Measurements from ENCODE around the gene SLC41A3.
"Not testable (repeated sequence)": the region's sequence is repeated elsewhere in the genome, so short reads cannot be mapped to it uniquely, and the experiment has no call there.

Gene SLC41A3

GRCh38 chr3:126003447-126004190, 80.3 kb downstream of the SLC41A3 start:
- H3K27ac ChIP-seq (ENCODE audit: low read length) = no peak overlapping the region
- DNase-seq = no peak

GRCh38 chr3:126002189-126002588, 81.7 kb downstream of the SLC41A3 start:
- no peak overlapping the region for H2AFZ ChIP-seq (ENCODE audit: low read length)
- DNase-seq = no peak
- no peaks in the 10 kb centered on the region for H3K9me3 ChIP-seq (replicated peaks; ENCODE audit: insufficient read depth, low read length)
- H3K27ac ChIP-seq (ENCODE audit: low read length) = no peak overlapping the region
- H3K9ac ChIP-seq (ENCODE audit: low read length) = no peak overlapping the region
- no peaks in the 10 kb centered on the region for H3K36me3 ChIP-seq (replicated peaks; ENCODE audit: insufficient read depth, low read length)
- H3K4me1 ChIP-seq (ENCODE audit: low read length) = no peaks in the 10 kb centered on the region
- no peak overlapping the region for H3K4me2 ChIP-seq (ENCODE audit: low read depth, low read length)
- no peak overlapping the region for H3K4me3 ChIP-seq (ENCODE audit: low read length)
- no peaks in the 10 kb centered on the region for H3F3A ChIP-seq (ENCODE audit: insufficient read depth, low read length)
- no peaks in the 10 kb centered on the region for H3K79me2 ChIP-seq (ENCODE audit: low read length)
- no peaks in the 10 kb centered on the region for H3K27me3 ChIP-seq (replicated peaks; ENCODE audit: insufficient read depth, low read length)
- H3K9me2 ChIP-seq (replicated peaks; ENCODE audit: insufficient read depth, low read length) = no peaks in the 10 kb centered on the region
- no peaks in the 10 kb centered on the region for H4K20me1 ChIP-seq (ENCODE audit: insufficient read depth, low read length)
- TF ChIP-seq EZH2phosphoT487 (IDR thresholded peaks at IDR 0.05; ENCODE audit: low read length) (no peak), CTCF (IDR thresholded peaks at IDR 0.05; ENCODE audit: low read length) (no peak), EZH2 (optimal IDR thresholded peaks at IDR 0.05; ENCODE audit: low read depth, low read length) (no peak)

More at GRCh38 chr3:126003447-126004190, 80.3 kb downstream of the SLC41A3 start:
- H3K9me3 ChIP-seq (replicated peaks; ENCODE audit: insufficient read depth, low read length) = no peaks in the 10 kb centered on the region
- no peak overlapping the region for H2AFZ ChIP-seq (ENCODE audit: low read length)
- H3F3A ChIP-seq (ENCODE audit: insufficient read depth, low read length) = no peaks in the 10 kb centered on the region
- no peak overlapping the region for H3K4me3 ChIP-seq (ENCODE audit: low read length)
- H4K20me1 ChIP-seq (ENCODE audit: insufficient read depth, low read length) = no peaks in the 10 kb centered on the region
- no peaks in the 10 kb centered on the region for H3K4me1 ChIP-seq (ENCODE audit: low read length)
- no peaks in the 10 kb centered on the region for H3K27me3 ChIP-seq (replicated peaks; ENCODE audit: insufficient read depth, low read length)
- no peaks in the 10 kb centered on the region for H3K79me2 ChIP-seq (ENCODE audit: low read length)
- TF ChIP-seq EZH2 (optimal IDR thresholded peaks at IDR 0.05; ENCODE audit: low read depth, low read length) = no peak
- no peak for TF ChIP-seq CTCF (IDR thresholded peaks at IDR 0.05; ENCODE audit: low read length)
- no peaks in the 10 kb centered on the region for H3K9me2 ChIP-seq (replicated peaks; ENCODE audit: insufficient read depth, low read length)
- H3K9ac ChIP-seq (ENCODE audit: low read length) = no peak overlapping the region
- no peaks in the 10 kb centered on the region for H3K36me3 ChIP-seq (replicated peaks; ENCODE audit: insufficient read depth, low read length)
- H3K4me2 ChIP-seq (ENCODE audit: low read depth, low read length) = no peak overlapping the region

- not testable (repeated sequence) for DNase-seq; H2AFZ ChIP-seq (ENCODE audit: low read length); H3F3A ChIP-seq (ENCODE audit: insufficient read depth, low read length); H3K27me3 ChIP-seq (replicated peaks; ENCODE audit: insufficient read depth, low read length); H3K9me2 ChIP-seq (replicated peaks; ENCODE audit: insufficient read depth, low read length); H4K20me1 ChIP-seq (ENCODE audit: insufficient read depth, low read length); H3K9ac ChIP-seq (ENCODE audit: low read length); H3K27ac ChIP-seq (ENCODE audit: low read length); H3K79me2 ChIP-seq (ENCODE audit: low read length); H3K4me3 ChIP-seq (ENCODE audit: low read length); H3K4me2 ChIP-seq (ENCODE audit: low read depth, low read length); H3K4me1 ChIP-seq (ENCODE audit: low read length); H3K9me3 ChIP-seq (replicated peaks; ENCODE audit: insufficient read depth, low read length); H3K36me3 ChIP-seq (replicated peaks; ENCODE audit: insufficient read depth, low read length)
These were observed 87.2 kb downstream of the SLC41A3 start for GRCh38 chr3:125996751-125997150.

GRCh38 chr3:125990253-125990970, 93.5 kb downstream of the SLC41A3 start:
- no peaks in the 10 kb centered on the region for H3K27me3 ChIP-seq (replicated peaks; ENCODE audit: insufficient read depth, low read length)
- no peaks in the 10 kb centered on the region for H3K36me3 ChIP-seq (replicated peaks; ENCODE audit: insufficient read depth, low read length)
- H3K9ac ChIP-seq (ENCODE audit: low read length) = peak overlapping the region; percentile 73
- no peaks in the 10 kb centered on the region for H3F3A ChIP-seq (ENCODE audit: insufficient read depth, low read length)
- H3K9me2 ChIP-seq (replicated peaks; ENCODE audit: insufficient read depth, low read length) = no peaks in the 10 kb centered on the region
- H3K27ac ChIP-seq (ENCODE audit: low read length) = peak overlapping the region; percentile 59; the same call in 1 of the 2 replicates
- H3K4me1 ChIP-seq (ENCODE audit: low read length) = 0 out of 2 replicates have a peak, but pooled peaks cover 4% of the 10 kb centered on the region
- no peaks in the 10 kb centered on the region for H4K20me1 ChIP-seq (ENCODE audit: insufficient read depth, low read length)
- peak; percentile 70 for DNase-seq
- TF ChIP-seq CTCF (IDR thresholded peaks at IDR 0.05; ENCODE audit: low read length) (no peak), EZH2 (optimal IDR thresholded peaks at IDR 0.05; ENCODE audit: low read depth, low read length) (no peak), EZH2phosphoT487 (IDR thresholded peaks at IDR 0.05; ENCODE audit: low read length) (no peak)
- H3K79me2 ChIP-seq (ENCODE audit: low read length) = no peaks in the 10 kb centered on the region
- peak overlapping the region; percentile 88 for H2AFZ ChIP-seq (ENCODE audit: low read length)
- H3K9me3 ChIP-seq (replicated peaks; ENCODE audit: insufficient read depth, low read length) = no peaks in the 10 kb centered on the region
- H3K4me2 ChIP-seq (ENCODE audit: low read depth, low read length) = peak overlapping the region; percentile 54; the same call in 1 of the 2 replicates
- peak overlapping the region; percentile 67 for H3K4me3 ChIP-seq (ENCODE audit: low read length)

GRCh38 chr3:125984951-125985350, 99.0 kb downstream of the SLC41A3 start:
- not testable (repeated sequence) for H4K20me1 ChIP-seq (ENCODE audit: insufficient read depth, low read length); H3K79me2 ChIP-seq (ENCODE audit: low read length); H3K27me3 ChIP-seq (replicated peaks; ENCODE audit: insufficient read depth, low read length); H3K36me3 ChIP-seq (replicated peaks; ENCODE audit: insufficient read depth, low read length); H2AFZ ChIP-seq (ENCODE audit: low read length); DNase-seq; H3K9me2 ChIP-seq (replicated peaks; ENCODE audit: insufficient read depth, low read length); H3K4me3 ChIP-seq (ENCODE audit: low read length); H3K27ac ChIP-seq (ENCODE audit: low read length); H3F3A ChIP-seq (ENCODE audit: insufficient read depth, low read length); H3K9ac ChIP-seq (ENCODE audit: low read length); H3K9me3 ChIP-seq (replicated peaks; ENCODE audit: insufficient read depth, low read length)
- Histone ChIP-seq H3K4me2 (ENCODE audit: low read depth, low read length) (0 out of 2 replicates have a peak overlapping the region, but pooled peaks have one; percentile 1), H3K4me1 (ENCODE audit: low read length) (peaks cover 12% of the 10 kb centered on the region)
